Body of pancreas (tissue), 4 donors: ENCODE measurements around the gene PTCD1.

ENCODE experiments used
- CTCF ChIP-seq, 7 experiments: fragments of 450-650 bp in 4 of 7; fragments of 200-600 bp in 3 of 7; sonication (generic) in 3 of 7; IDR thresholded peaks; one replicate each; pipeline ENCODE4 v1.5.1; 2016 to 2019; ENCODE audit warnings: antibody characterized with exemption in 7 of 7
- POLR2A ChIP-seq, 3 donors: fragments of 450-650 bp; IDR thresholded peaks; one replicate each; pipeline ENCODE4 v1.6.1; 2016; ENCODE audit warnings: antibody characterized with exemption in 3 of 3, mild to moderate bottlenecking in 2 of 3

GRCh38 chr7:99392046-99392445 lies 46.6 kb downstream of the PTCD1 start:
- TF ChIP-seq CTCF (IDR thresholded peaks at IDR 0.05): no peak
- no peak for TF ChIP-seq POLR2A (IDR thresholded peaks at IDR 0.05)
